ENCODE results near the gene MYH10.

GRCh38 chr17:8649157-8650118, 18.9 kb upstream of the MYH10 start:
- TF ChIP-seq CTCF (IDR thresholded peaks at IDR 0.05; ENCODE audit: borderline replicate concordance, extremely low read depth, low read length, poor library complexity, severe bottlenecking) (no peak), EZH2 (IDR thresholded peaks at IDR 0.05; ENCODE audit: borderline replicate concordance, low read depth, low read length, severe bottlenecking) (no peak)

All from DND-41 (cell line).